Endothelial cell of umbilical vein (primary cell): ENCODE measurements around the gene TBC1D10A. TPM values are rescaled to one million over a fixed set of nuclear protein-coding genes. Genes with fewer than 3 reads are reported as not detected.

Source experiments
- BruUV-seq: library from RNA; stranded (reverse); fragments of 400-500 nt; replicated peaks from 2 replicates; lab custom pipeline; 2021; lab: Mats Ljungman, UMichigan
- CTCF ChIA-PET: fragments of 300-600, 350-600 bp; sonication (Branson Sonifier 250); formaldehyde crosslinking; loops from one replicate; lab custom pipeline; 2021; ENCODE audit warnings: antibody characterized with exemption, inconsistent platforms; lab: Charles Lee
- POLR2A ChIA-PET: fragments of 300-600, 350-600 bp; sonication (Branson Sonifier 250); formaldehyde crosslinking; loops from one replicate; lab custom pipeline; 2021; ENCODE audit warnings: antibody characterized with exemption, inconsistent platforms; lab: Charles Lee
- DNase-seq: peaks from one replicate; pipeline ENCODE4 v3.0.0-alpha.2; 2011; ENCODE audit warnings: low read depth, low spot score
- FAIRE-seq: peaks from 2 replicates; lab custom pipeline; 2011; peaks lifted over from hg19 to GRCh38; lab: Jason Lieb, UNC
- H2AFZ ChIP-seq: 2 replicates; pipeline ENCODE4 v1.6.0; 2012; ENCODE audit warnings: low read depth, low read length, control low read depth, inconsistent platforms
- H3K27ac ChIP-seq: 2 replicates; pipeline ENCODE4 v1.5.1; 2011; ENCODE audit warnings: low read depth, mild to moderate bottlenecking, control low read depth, low read length, moderate library complexity; ENCODE audit not compliant: insufficient read depth
- H3K27me3 ChIP-seq, 2 experiments: 2 replicates each; pipeline versions ENCODE4 v1.6.0 to v1.6.1; 2011; ENCODE audit warnings: low read length in 2 of 2, mixed read lengths in 1 of 2; ENCODE audit not compliant: control insufficient read depth in 2 of 2, insufficient read depth in 2 of 2
- H3K36me3 ChIP-seq, 2 experiments: 2 replicates in 1 of 2; 3 replicates in 1 of 2; pipeline ENCODE4 v1.5.1; 2011; ENCODE audit warnings: low read length in 2 of 2, mild to moderate bottlenecking in 1 of 2, moderate library complexity in 1 of 2; ENCODE audit not compliant: control insufficient read depth in 2 of 2, insufficient read depth in 2 of 2; ENCODE audit errors: extremely low read depth in 1 of 2
- H3K4me1 ChIP-seq: 3 replicates; pipeline ENCODE4 v1.5.1; 2011; ENCODE audit warnings: mild to moderate bottlenecking, low read length; ENCODE audit not compliant: control insufficient read depth, insufficient read depth; ENCODE audit errors: extremely low read depth
- H3K4me2 ChIP-seq: 2 replicates; pipeline ENCODE4 v1.6.1; 2011; ENCODE audit warnings: low read length, control low read depth, mixed read lengths; ENCODE audit not compliant: insufficient read depth
- H3K4me3 ChIP-seq, 3 experiments: fragments of 200-600 bp in 1 of 3; sonication (generic), shearing (Covaris generic) in 1 of 3; replicated peaks in 1 of 3; 2 replicates each; pipeline ENCODE4 v1.5.1; 2011 to 2016; ENCODE audit warnings: control low read depth in 3 of 3, low read length in 3 of 3, mild to moderate bottlenecking in 2 of 3, inconsistent platforms in 1 of 3, low read depth in 1 of 3, moderate library complexity in 1 of 3; ENCODE audit not compliant: insufficient read depth in 1 of 3
- H3K79me2 ChIP-seq: 2 replicates; pipeline ENCODE4 v1.6.0; 2012; ENCODE audit warnings: low read length, inconsistent platforms; ENCODE audit not compliant: control insufficient read depth, insufficient read depth
- H3K9ac ChIP-seq: replicated peaks from 2 replicates; pipeline ENCODE3; 2011; ENCODE audit warnings: low read length, control low read depth; ENCODE audit not compliant: insufficient read depth; ENCODE audit errors: extremely low read depth
- H3K9me1 ChIP-seq: replicated peaks from 3 replicates; pipeline ENCODE4 v1.6.0; 2011; ENCODE audit warnings: mild to moderate bottlenecking, low read length; ENCODE audit not compliant: control insufficient read depth, insufficient read depth; ENCODE audit errors: extremely low read depth
- H3K9me3 ChIP-seq: replicated peaks from 2 replicates; pipeline ENCODE4 v1.5.1; 2012; ENCODE audit warnings: low read length, inconsistent platforms; ENCODE audit not compliant: control insufficient read depth, insufficient read depth
- H4K20me1 ChIP-seq: replicated peaks from 2 replicates; pipeline ENCODE3; 2011; ENCODE audit warnings: mild to moderate bottlenecking, low read length; ENCODE audit not compliant: control insufficient read depth, insufficient read depth; ENCODE audit errors: extremely low read depth
- CTCF ChIP-seq, 2 donors: IDR thresholded peaks; 1 replicate in 1 of 2; 2 replicates in 1 of 2; pipeline ENCODE4 v1.5.1; 2011; ENCODE audit warnings: low read length in 2 of 2, mild to moderate bottlenecking in 2 of 2, moderate library complexity in 2 of 2, control low read depth in 1 of 2, inconsistent platforms in 1 of 2, low read depth in 1 of 2; ENCODE audit not compliant: insufficient read depth in 1 of 2; ENCODE audit errors: extremely low read depth in 1 of 2
- EZH2 ChIP-seq: IDR thresholded peaks from 2 replicates; pipeline ENCODE4 v1.6.1; 2012; ENCODE audit warnings: borderline replicate concordance, low read depth, mild to moderate bottlenecking, moderate library complexity, low read length, inconsistent platforms; ENCODE audit not compliant: severe bottlenecking
- FOS ChIP-seq: IDR thresholded peaks from 2 replicates; pipeline ENCODE4 v1.6.1; 2011; ENCODE audit warnings: mild to moderate bottlenecking, low read length, moderate library complexity, borderline replicate concordance; ENCODE audit not compliant: insufficient read depth
- GATA2 ChIP-seq: IDR thresholded peaks from 2 replicates; pipeline ENCODE4 v1.7.0; 2011; ENCODE audit warnings: low read depth, mild to moderate bottlenecking, moderate library complexity, mixed read lengths, low read length; ENCODE audit not compliant: insufficient read length, insufficient read depth
- JUN ChIP-seq: IDR thresholded peaks from 2 replicates; pipeline ENCODE4 v1.6.1; 2011; ENCODE audit warnings: borderline replicate concordance, low read depth; ENCODE audit not compliant: insufficient read length, insufficient read depth
- MYC ChIP-seq: IDR thresholded peaks from one replicate; pipeline ENCODE4 v1.6.1; 2011; ENCODE audit warnings: mild to moderate bottlenecking, low read depth, low read length
- POLR2A ChIP-seq: IDR thresholded peaks from 2 replicates; pipeline ENCODE4 v1.6.1; 2012; ENCODE audit warnings: low read depth, mild to moderate bottlenecking, control low read depth, low read length
- dilution Hi-C: fragments of 300-500 bp; cut with MboI; formaldehyde crosslinking; loops from one replicate; pipeline ENCODE4 v1.15.0; 2019; ENCODE audit warnings: low sequenced_read_pairs; ENCODE audit not compliant: extremely low pct_ligation_motif_present
- intact Hi-C: fragments of 100-400 bp; cut with micrococcal nuclease; formaldehyde crosslinking; loops from one replicate; pipeline ENCODE4 v1.10.0; 2022
- polyA plus RNA-seq, 4 experiments: library from polyadenylated mRNA; depleted of rRNA in 3 of 4; stranded (reverse) in 3 of 4; unstranded in 1 of 4; fragments of >200 nt; gene quantifications; 2 replicates each; pipeline versions ENCODE4 v1.2.1 to v1.2.3, GENCODE V29; 2011 to 2012; ENCODE audit warnings: missing spikeins in 1 of 4
- total RNA-seq: library from RNA; stranded (reverse); gene quantifications from 2 replicates; pipeline ENCODE4 v1.2.3, GENCODE V29; 2021
- TF ChIP-seq, protein P1 (sequence below): IDR thresholded peaks from 2 replicates; pipeline ENCODE4 v1.6.1; 2011; ENCODE audit not compliant: insufficient read depth, insufficient read length

The TBC1D10A gene
- total and polyA plus RNA-seq, 2 donors (not counting 3 experiments of a cell fraction or from before 2014, with no cell fraction given): 10.0 to 11.9 TPM

GRCh38 chr22:30266445-30267381 is 60.0 kb downstream of the TBC1D10A start, which contains the start of gene OSM:
OSM (minus strand) TSS chr22:30266851; CDS start chr22:30266799, 52 bp downstream.
- Histone ChIP-seq H3K4me1 (peaks cover 6% of the 10 kb centered on the region), H3K36me3 (no peaks in the 10 kb centered on the region), H3K4me2 (no peak within 1 kb of the TSS), H4K20me1 (no peaks in the 10 kb centered on the region), H3K9me3 (no peaks in the 10 kb centered on the region), H3K27ac (no peak within 1 kb of the TSS), H3K4me3 (no peak within 1 kb of the TSS), H3K9me1 (no peaks in the 10 kb centered on the region), H3K9ac (no peak within 1 kb of the TSS), H3K27me3 (no peaks in the 10 kb centered on the region), H2AFZ (no peak within 1 kb of the TSS), H3K79me2 (no peaks in the 10 kb centered on the region)
- DNase-seq: no peak
- POLR2A ChIA-PET: no interaction called here
- BruUV-seq: no TSS peak
- intact Hi-C loops (no loop called here), dilution Hi-C loops (no loop called here)
- FAIRE-seq: no peak
- TF ChIP-seq JUN: no peak
- TF ChIP-seq, protein P1, sequence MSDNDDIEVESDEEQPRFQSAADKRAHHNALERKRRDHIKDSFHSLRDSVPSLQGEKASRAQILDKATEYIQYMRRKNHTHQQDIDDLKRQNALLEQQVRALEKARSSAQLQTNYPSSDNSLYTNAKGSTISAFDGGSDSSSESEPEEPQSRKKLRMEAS: no peak
- no peak for TF ChIP-seq MYC
- no peak for TF ChIP-seq POLR2A
- no peak for TF ChIP-seq EZH2
- no peak for TF ChIP-seq FOS
- no peak for TF ChIP-seq CTCF (IDR thresholded peaks at IDR 0.05; ENCODE audit: extremely low read depth in 1 of 2, insufficient read depth in 1 of 2, low read depth in 1 of 2, low read length in 2 of 2)
- no peak for TF ChIP-seq GATA2
- CTCF ChIA-PET: interaction anchor here (4.3 kb wide), 1 partner anchor 11 kb away, joined by 37 read pairs; no protein-coding TSS in a partner anchor
